ENCODE results near the gene LRBA.

DNA sequence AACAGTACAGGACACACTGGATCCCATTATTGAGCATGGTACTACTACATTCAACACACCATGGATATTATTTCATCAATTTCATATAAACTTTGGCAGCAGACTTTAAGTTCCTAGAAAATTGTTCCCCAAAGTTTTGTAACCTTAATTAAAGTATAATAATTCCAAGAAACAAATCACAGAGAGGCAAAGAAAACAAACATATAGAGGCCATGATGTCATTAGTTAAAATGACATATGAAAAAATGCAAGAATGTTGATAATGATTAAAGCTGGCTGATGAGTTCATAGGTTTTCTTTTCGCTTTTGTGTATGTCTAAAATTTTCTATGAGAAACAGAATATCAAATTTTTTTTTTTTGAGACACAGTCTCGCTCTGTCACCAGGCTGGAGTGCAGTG, 26.8 kb downstream of the LRBA start:
- TF ChIP-seq POLR2A (IDR thresholded peaks at IDR 0.05): no peak
- TF ChIP-seq CTCF (IDR thresholded peaks at IDR 0.05): no peak

Data from testis (tissue), 2 donors.